ENCODE data around the gene DTX3.
"Not testable (repeated sequence)": the region's sequence is repeated elsewhere in the genome, so short reads cannot be mapped to it uniquely, and the experiment has no call there.

Gene DTX3

DNA sequence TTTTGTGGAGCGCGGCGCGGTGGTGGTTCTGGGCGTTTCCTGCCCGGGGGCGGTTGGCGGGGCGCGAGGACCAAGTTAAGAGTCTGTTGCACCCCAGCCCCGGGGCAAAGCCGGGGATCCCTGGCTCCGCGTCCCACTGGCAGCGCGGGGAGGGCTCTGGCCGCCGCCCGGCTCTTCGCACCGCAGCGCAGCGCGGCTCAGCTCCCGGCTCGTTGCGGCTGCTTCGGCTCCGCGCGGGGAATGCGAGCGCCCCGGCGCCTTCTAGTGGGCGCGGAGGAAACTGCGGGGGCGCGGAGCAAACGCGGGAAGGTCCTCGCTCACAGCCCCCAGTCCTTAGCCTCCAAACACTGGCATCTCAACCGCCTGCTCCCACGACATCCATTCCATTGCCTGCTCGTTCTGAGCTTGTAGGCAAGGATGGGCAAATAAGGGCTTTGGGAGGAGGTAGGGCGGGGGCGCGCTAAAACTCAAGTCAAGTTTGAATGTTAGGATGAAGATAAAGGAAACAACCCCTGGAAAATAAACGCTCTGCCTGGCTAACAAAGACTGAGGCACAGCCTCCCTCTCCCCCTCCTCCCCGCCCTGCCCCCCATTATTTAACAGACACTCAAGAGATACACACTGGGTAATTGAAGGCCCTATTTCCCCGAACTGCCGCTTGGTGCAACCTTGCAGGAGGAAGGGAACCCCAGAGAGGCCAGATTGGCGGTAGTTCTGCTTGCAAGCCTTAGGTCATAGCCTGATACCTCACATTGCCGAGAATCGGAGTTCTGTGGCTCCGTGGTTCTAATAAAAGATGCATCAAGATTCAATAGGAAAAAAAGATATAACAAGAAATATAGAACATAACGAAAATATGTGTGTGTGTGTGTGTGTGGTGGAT is 28.6 kb downstream of the DTX3 start, which contains the start of gene B4GALNT1:
B4GALNT1 (minus strand) TSS at position 244 of the 883 bp plus-strand sequence. CDS start 1,069 bp downstream, outside the sequence.
- H3K4me1 ChIP-seq (ENCODE audit: control insufficient read depth, insufficient read depth, low read length): peaks cover 8% of the 10 kb centered on the region
- no peaks in the 10 kb centered on the region for H3K36me3 ChIP-seq (ENCODE audit: control insufficient read depth, insufficient read depth, low read length)
- H3K9me3 ChIP-seq (ENCODE audit: control insufficient read depth, insufficient read depth, low read length): no peaks in the 10 kb centered on the region
- H3K4me3 ChIP-seq (ENCODE audit: low read depth, low read length): peak within 1 kb of the TSS; percentile 58
- H3K9ac ChIP-seq (ENCODE audit: low read depth, low read length): no peak within 1 kb of the TSS
- H3K27me3 ChIP-seq (ENCODE audit: control insufficient read depth, insufficient read depth, low read length): peaks cover 61% of the 10 kb centered on the region

DNA sequence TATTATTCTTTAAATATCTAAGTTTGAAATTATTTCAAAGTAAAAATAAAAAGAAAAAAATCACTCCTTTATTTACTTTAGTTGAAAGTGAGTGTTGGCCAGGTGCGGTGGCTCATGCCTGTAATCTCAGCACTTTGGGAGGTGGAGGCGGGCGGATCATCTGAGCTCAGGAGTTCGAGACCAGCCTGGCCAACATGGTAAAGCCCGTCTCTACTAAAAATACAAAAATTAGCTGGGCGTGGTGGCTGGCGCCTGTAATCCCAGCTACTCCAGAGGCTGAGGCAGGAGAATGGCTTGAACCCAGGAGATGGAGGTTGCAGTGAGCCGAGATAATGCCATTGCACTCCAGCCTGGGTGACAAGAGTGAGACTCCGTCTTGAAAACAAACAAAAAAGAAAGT is 32.1 kb downstream of the DTX3 start:
- not testable (repeated sequence) for H3K4me1 ChIP-seq (ENCODE audit: control insufficient read depth, insufficient read depth, low read length); H3K9me3 ChIP-seq (ENCODE audit: control insufficient read depth, insufficient read depth, low read length); H3K4me3 ChIP-seq (ENCODE audit: low read depth, low read length); H3K9ac ChIP-seq (ENCODE audit: low read depth, low read length); H3K36me3 ChIP-seq (ENCODE audit: control insufficient read depth, insufficient read depth, low read length)
- H3K27me3 ChIP-seq (ENCODE audit: control insufficient read depth, insufficient read depth, low read length): peaks cover 26% of the 10 kb centered on the region

DNA sequence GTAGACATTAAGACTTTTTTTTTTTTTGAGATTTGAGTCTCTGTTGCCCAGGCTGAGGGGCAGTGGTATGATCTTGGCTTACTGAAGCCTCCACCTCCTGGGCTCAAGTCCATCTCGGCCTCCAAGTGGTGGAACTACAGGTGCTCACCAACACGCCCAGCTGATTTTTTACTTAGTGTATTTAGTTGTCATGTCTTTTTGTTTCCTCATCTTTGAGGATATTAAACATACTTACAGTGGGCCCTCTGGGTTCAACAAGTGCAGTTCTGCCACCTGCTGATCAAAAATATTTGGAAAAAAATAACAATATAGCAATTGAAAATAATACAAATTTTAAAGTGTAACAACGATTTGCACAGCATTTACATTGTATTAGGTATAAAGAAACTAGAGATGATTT is 32.7 kb downstream of the DTX3 start:
- Histone ChIP-seq H3K9ac (ENCODE audit: low read depth, low read length) (no peak overlapping the region), H3K4me1 (ENCODE audit: control insufficient read depth, insufficient read depth, low read length) (peaks cover 5% of the 10 kb centered on the region), H3K4me3 (ENCODE audit: low read depth, low read length) (no peak overlapping the region), H3K9me3 (ENCODE audit: control insufficient read depth, insufficient read depth, low read length) (no peaks in the 10 kb centered on the region), H3K27me3 (ENCODE audit: control insufficient read depth, insufficient read depth, low read length) (peaks cover 20% of the 10 kb centered on the region), H3K36me3 (ENCODE audit: control insufficient read depth, insufficient read depth, low read length) (no peaks in the 10 kb centered on the region)

DNA sequence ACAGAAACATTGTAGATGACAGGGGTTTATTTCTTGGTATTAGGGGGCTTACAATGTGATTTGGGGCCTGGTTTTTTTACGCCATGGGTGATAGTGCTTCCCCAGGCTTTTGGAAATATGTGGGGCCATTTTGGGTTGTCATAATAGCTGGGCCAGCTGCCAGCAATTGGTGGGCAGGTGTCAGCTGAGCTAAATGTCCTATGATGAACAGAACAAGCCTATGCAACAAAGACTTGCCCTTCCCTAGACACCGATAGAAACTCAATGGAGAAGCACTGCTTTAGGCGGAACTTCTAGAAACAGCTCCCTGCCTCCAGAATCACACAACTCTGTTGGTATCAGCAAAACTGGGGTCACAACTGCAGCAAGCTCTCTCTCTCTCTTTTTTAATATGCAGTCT is 33.5 kb downstream of the DTX3 start:
- Histone ChIP-seq H3K9ac (ENCODE audit: low read depth, low read length) (no peak overlapping the region), H3K4me1 (ENCODE audit: control insufficient read depth, insufficient read depth, low read length) (peaks cover 5% of the 10 kb centered on the region), H3K4me3 (ENCODE audit: low read depth, low read length) (no peak overlapping the region), H3K36me3 (ENCODE audit: control insufficient read depth, insufficient read depth, low read length) (no peaks in the 10 kb centered on the region), H3K27me3 (ENCODE audit: control insufficient read depth, insufficient read depth, low read length) (peaks cover 19% of the 10 kb centered on the region), H3K9me3 (ENCODE audit: control insufficient read depth, insufficient read depth, low read length) (no peaks in the 10 kb centered on the region)

- Histone ChIP-seq H3K9ac (ENCODE audit: low read depth, low read length) (no peak overlapping the region), H3K4me1 (ENCODE audit: control insufficient read depth, insufficient read depth, low read length) (peaks cover 5% of the 10 kb centered on the region), H3K9me3 (ENCODE audit: control insufficient read depth, insufficient read depth, low read length) (no peaks in the 10 kb centered on the region), H3K27me3 (ENCODE audit: control insufficient read depth, insufficient read depth, low read length) (peaks cover 7% of the 10 kb centered on the region), H3K4me3 (ENCODE audit: low read depth, low read length) (no peak overlapping the region), H3K36me3 (ENCODE audit: control insufficient read depth, insufficient read depth, low read length) (no peaks in the 10 kb centered on the region)
Measured at GRCh38 chr12:57640175-57641042, 35.8 kb downstream of the DTX3 start.

DNA sequence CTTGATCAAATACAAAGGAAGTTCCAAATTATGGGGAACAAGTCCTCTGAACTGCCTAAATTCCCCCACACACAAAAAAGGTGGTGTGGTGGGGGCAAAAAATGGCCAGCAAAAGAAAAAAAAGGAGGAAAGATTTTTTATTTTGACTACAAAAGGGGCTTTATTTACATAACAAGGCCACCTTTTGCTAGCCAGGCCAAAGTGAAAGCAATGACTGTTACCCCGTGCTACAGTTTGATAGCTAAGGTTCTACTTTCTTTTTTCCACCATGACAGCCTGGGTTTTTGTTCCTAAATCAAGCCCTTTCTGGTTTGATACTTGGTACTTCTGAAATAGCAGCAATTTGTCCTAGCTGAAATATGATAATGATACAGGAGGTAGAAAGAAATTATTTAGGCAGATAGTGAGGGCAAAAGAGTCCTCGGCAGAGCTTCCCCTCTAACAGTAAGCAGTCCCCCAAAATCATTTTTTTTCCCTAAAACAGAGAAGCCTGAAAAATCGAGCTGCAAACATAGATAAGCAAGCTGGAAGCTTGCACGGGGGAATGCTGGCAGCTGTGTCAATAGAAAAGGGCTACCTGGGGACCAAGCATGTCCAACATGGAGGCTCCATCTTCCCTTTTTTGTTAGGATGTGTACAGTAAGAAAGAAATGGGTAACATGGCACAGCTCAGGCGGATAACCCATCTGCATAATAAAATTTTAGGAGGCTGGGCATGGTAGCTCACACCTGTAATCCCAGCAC is 37.2 kb downstream of the DTX3 start:
- Histone ChIP-seq H3K27me3 (ENCODE audit: control insufficient read depth, insufficient read depth, low read length) (no peaks in the 10 kb centered on the region), H3K9me3 (ENCODE audit: control insufficient read depth, insufficient read depth, low read length) (no peaks in the 10 kb centered on the region), H3K36me3 (ENCODE audit: control insufficient read depth, insufficient read depth, low read length) (no peaks in the 10 kb centered on the region), H3K4me3 (ENCODE audit: low read depth, low read length) (no peak overlapping the region), H3K9ac (ENCODE audit: low read depth, low read length) (no peak overlapping the region), H3K4me1 (ENCODE audit: control insufficient read depth, insufficient read depth, low read length) (peaks cover 5% of the 10 kb centered on the region)

DNA sequence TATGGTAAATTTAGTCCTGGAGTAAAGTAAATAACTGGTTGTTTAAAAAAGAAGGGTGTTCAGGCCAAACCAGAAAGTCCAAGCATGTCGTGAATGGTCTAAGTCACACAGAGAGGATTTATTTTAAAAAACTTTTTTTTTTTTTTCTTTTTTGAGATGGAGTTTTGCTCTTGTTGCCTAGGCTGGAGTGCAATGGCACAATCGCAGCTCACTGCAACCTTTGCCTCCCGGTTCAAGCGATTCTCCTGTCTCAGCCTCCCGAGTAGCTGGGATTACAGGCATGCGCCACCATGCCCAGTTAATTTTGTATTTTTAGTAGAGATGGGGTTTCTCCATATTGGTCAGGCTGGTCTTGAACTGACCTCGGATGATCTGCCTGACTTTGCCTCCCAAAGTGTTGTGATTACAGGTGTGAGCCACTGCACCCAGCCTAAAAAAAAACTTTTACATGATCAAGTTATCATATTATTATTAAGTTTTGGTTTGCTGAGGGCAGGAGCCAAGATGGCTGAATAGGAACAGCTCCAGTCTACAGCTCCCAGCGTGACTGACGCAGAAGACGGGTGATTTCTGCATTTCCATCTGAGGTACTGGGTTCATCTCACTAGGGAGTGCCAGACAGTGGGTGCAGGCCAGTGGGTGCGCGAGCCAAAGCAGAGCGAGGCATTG is 41.5 kb downstream of the DTX3 start:
- H3K9me3 ChIP-seq (ENCODE audit: control insufficient read depth, insufficient read depth, low read length); H3K4me1 ChIP-seq (ENCODE audit: control insufficient read depth, insufficient read depth, low read length); H3K27me3 ChIP-seq (ENCODE audit: control insufficient read depth, insufficient read depth, low read length); H3K9ac ChIP-seq (ENCODE audit: low read depth, low read length); H3K36me3 ChIP-seq (ENCODE audit: control insufficient read depth, insufficient read depth, low read length); H3K4me3 ChIP-seq (ENCODE audit: low read depth, low read length): not testable (repeated sequence)

- H3K9me3 ChIP-seq (ENCODE audit: control insufficient read depth, insufficient read depth, low read length); H3K9ac ChIP-seq (ENCODE audit: low read depth, low read length); H3K4me1 ChIP-seq (ENCODE audit: control insufficient read depth, insufficient read depth, low read length); H3K27me3 ChIP-seq (ENCODE audit: control insufficient read depth, insufficient read depth, low read length); H3K36me3 ChIP-seq (ENCODE audit: control insufficient read depth, insufficient read depth, low read length); H3K4me3 ChIP-seq (ENCODE audit: low read depth, low read length): not testable (repeated sequence)
Measured at GRCh38 chr12:57646659-57647049, 42.0 kb downstream of the DTX3 start.

- no peaks in the 10 kb centered on the region for H3K9me3 ChIP-seq (ENCODE audit: control insufficient read depth, insufficient read depth, low read length)
- no peaks in the 10 kb centered on the region for H3K36me3 ChIP-seq (ENCODE audit: control insufficient read depth, insufficient read depth, low read length)
- no peak overlapping the region for H3K9ac ChIP-seq (ENCODE audit: low read depth, low read length)
- H3K4me3 ChIP-seq (ENCODE audit: low read depth, low read length): no peak overlapping the region
- no peaks in the 10 kb centered on the region for H3K27me3 ChIP-seq (ENCODE audit: control insufficient read depth, insufficient read depth, low read length)
- H3K4me1 ChIP-seq (ENCODE audit: control insufficient read depth, insufficient read depth, low read length): no peaks in the 10 kb centered on the region
Measured at GRCh38 chr12:57654042-57654441, 49.4 kb downstream of the DTX3 start.

- Histone ChIP-seq H3K4me3 (ENCODE audit: low read depth, low read length) (no peak overlapping the region), H3K4me1 (ENCODE audit: control insufficient read depth, insufficient read depth, low read length) (no peaks in the 10 kb centered on the region), H3K9me3 (ENCODE audit: control insufficient read depth, insufficient read depth, low read length) (no peaks in the 10 kb centered on the region), H3K36me3 (ENCODE audit: control insufficient read depth, insufficient read depth, low read length) (no peaks in the 10 kb centered on the region), H3K9ac (ENCODE audit: low read depth, low read length) (no peak overlapping the region), H3K27me3 (ENCODE audit: control insufficient read depth, insufficient read depth, low read length) (no peaks in the 10 kb centered on the region)
Measured at GRCh38 chr12:57655541-57656240, 51.1 kb downstream of the DTX3 start.

- not testable (repeated sequence) for H3K4me1 ChIP-seq (ENCODE audit: control insufficient read depth, insufficient read depth, low read length); H3K27me3 ChIP-seq (ENCODE audit: control insufficient read depth, insufficient read depth, low read length); H3K36me3 ChIP-seq (ENCODE audit: control insufficient read depth, insufficient read depth, low read length); H3K9me3 ChIP-seq (ENCODE audit: control insufficient read depth, insufficient read depth, low read length); H3K9ac ChIP-seq (ENCODE audit: low read depth, low read length); H3K4me3 ChIP-seq (ENCODE audit: low read depth, low read length)
Measured at GRCh38 chr12:57656408-57656807, 51.8 kb downstream of the DTX3 start.

Data from iPS-15b (cell line).